GM12878 (cell line): ENCODE results near the gene FEM1B.

Experiments used
- CTCF ChIP-seq, 3 experiments: IDR thresholded peaks in 2 of 3; conservative IDR thresholded peaks in 1 of 3; 2 replicates each; pipeline ENCODE4 v1.5.1; 2011; ENCODE audit warnings: low read depth in 3 of 3, low read length in 3 of 3, mild to moderate bottlenecking in 3 of 3, control low read depth in 2 of 3, moderate library complexity in 2 of 3, inconsistent platforms in 1 of 3, mixed read lengths in 1 of 3; ENCODE audit not compliant: control insufficient read depth in 2 of 3, insufficient read depth in 1 of 3; ENCODE audit errors: extremely low read depth in 1 of 3
- EZH2 ChIP-seq: IDR thresholded peaks from 2 replicates; pipeline ENCODE4 v1.6.1; 2012; ENCODE audit warnings: low read depth, mild to moderate bottlenecking, control low read depth, inconsistent platforms, low read length, borderline replicate concordance; ENCODE audit not compliant: control insufficient read depth
- GABPA ChIP-seq: IDR thresholded peaks from 2 replicates; pipeline ENCODE4 v1.6.1; 2014; ENCODE audit warnings: antibody characterized with exemption, low read depth, mild to moderate bottlenecking, inconsistent platforms
- MXI1 ChIP-seq: fragments of 150-350 bp; IDR thresholded peaks from 2 replicates; pipeline ENCODE4 v1.6.1; 2011; ENCODE audit warnings: low read depth, mild to moderate bottlenecking, inconsistent platforms, low read length, improper control_type of control experiment
- RAD21 ChIP-seq: IDR thresholded peaks from 2 replicates; pipeline ENCODE4 v1.6.1; 2011; ENCODE audit warnings: mild to moderate bottlenecking, low read depth, low read length, moderate library complexity; ENCODE audit not compliant: insufficient read depth
- YY1 ChIP-seq: IDR thresholded peaks from 2 replicates; pipeline ENCODE4 v1.6.1; 2011; ENCODE audit warnings: low read depth, mild to moderate bottlenecking, low read length
- ZNF24 ChIP-seq: fragments of 450-650 bp; IDR thresholded peaks from 2 replicates; pipeline ENCODE4 v1.6.1; 2017; ENCODE audit warnings: antibody characterized with exemption, mild to moderate bottlenecking
- TF ChIP-seq, protein P1 (sequence below): fragments of 450-650 bp; formaldehyde crosslinking; IDR thresholded peaks from 2 replicates; pipeline ENCODE4 v1.4.0; 2020; ENCODE audit warnings: mild to moderate bottlenecking, moderate library complexity

DNA sequence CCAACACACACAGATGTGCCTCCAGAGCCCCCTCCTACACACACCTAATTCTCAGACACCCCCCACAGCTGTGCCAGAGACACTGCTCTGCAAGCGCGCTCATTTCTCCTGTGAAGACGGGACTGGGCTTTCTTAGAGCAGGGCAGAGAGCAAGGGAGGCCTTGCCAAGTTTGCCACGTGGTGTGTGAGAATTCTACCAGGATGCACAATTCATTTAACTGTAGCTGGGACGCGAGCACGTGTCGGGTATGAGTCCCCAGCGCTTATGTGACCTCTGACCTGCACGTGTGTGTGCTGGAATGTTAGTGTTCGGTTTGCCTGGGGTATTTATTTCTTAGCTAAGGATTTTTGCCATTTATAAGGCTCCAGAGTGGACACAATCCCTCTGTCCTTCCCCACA lies 37.0 kb downstream of the FEM1B start:
- no peak for TF ChIP-seq EZH2
- TF ChIP-seq ZNF24, result no peak
- no peak for TF ChIP-seq YY1
- no peak for TF ChIP-seq CTCF (IDR thresholded peaks at IDR 0.05 in 2 of 3, conservative IDR thresholded peaks at IDR 0.05 in 1 of 3; ENCODE audit: control insufficient read depth in 2 of 3, extremely low read depth in 1 of 3, insufficient read depth in 1 of 3, low read depth in 3 of 3, low read length in 3 of 3)
- no peak for TF ChIP-seq RAD21
- TF ChIP-seq, protein P1, sequence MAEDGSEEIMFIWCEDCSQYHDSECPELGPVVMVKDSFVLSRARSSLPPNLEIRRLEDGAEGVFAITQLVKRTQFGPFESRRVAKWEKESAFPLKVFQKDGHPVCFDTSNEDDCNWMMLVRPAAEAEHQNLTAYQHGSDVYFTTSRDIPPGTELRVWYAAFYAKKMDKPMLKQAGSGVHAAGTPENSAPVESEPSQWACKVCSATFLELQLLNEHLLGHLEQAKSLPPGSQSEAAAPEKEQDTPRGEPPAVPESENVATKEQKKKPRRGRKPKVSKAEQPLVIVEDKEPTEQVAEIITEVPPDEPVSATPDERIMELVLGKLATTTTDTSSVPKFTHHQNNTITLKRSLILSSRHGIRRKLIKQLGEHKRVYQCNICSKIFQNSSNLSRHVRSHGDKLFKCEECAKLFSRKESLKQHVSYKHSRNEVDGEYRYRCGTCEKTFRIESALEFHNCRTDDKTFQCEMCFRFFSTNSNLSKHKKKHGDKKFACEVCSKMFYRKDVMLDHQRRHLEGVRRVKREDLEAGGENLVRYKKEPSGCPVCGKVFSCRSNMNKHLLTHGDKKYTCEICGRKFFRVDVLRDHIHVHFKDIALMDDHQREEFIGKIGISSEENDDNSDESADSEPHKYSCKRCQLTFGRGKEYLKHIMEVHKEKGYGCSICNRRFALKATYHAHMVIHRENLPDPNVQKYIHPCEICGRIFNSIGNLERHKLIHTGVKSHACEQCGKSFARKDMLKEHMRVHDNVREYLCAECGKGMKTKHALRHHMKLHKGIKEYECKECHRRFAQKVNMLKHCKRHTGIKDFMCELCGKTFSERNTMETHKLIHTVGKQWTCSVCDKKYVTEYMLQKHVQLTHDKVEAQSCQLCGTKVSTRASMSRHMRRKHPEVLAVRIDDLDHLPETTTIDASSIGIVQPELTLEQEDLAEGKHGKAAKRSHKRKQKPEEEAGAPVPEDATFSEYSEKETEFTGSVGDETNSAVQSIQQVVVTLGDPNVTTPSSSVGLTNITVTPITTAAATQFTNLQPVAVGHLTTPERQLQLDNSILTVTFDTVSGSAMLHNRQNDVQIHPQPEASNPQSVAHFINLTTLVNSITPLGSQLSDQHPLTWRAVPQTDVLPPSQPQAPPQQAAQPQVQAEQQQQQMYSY (CRISPR knock-in tag), result no peak
- no peak for TF ChIP-seq GABPA
- TF ChIP-seq MXI1, result no peak
